Left ventricle myocardium inferior (tissue), 1 donor: ENCODE data around the gene ST8SIA6. TPM values are rescaled to one million over a fixed set of nuclear protein-coding genes. Genes with fewer than 3 reads are reported as not detected.

Experiments
- DNase-seq: peaks from one replicate; pipeline ENCODE4 v3.0.0-alpha.2; 2020
- H3K27ac ChIP-seq: fragments of 200-600 bp; replicated peaks from 2 replicates; pipeline ENCODE4 v1.8.0; 2021
- H3K27me3 ChIP-seq: fragments of 200-600 bp; 2 replicates; pipeline ENCODE4 v1.8.0; 2021; ENCODE audit warnings: low read depth
- H3K36me3 ChIP-seq: fragments of 200-600 bp; 2 replicates; pipeline ENCODE4 v1.8.0; 2021
- H3K4me1 ChIP-seq: fragments of 200-600 bp; 2 replicates; pipeline ENCODE4 v1.8.0; 2021
- H3K4me3 ChIP-seq: fragments of 200-600 bp; 2 replicates; pipeline ENCODE4 v1.8.0; 2021; ENCODE audit warnings: mild to moderate bottlenecking, moderate library complexity
- H3K9me3 ChIP-seq: fragments of 200-600 bp; replicated peaks from 2 replicates; pipeline ENCODE4 v1.8.0; 2021
- intact Hi-C: fragments of 100-400 bp; cut with micrococcal nuclease; formaldehyde crosslinking; loops from one replicate; pipeline ENCODE4 v1.11.0; 2022
- total RNA-seq: library from RNA; stranded (reverse); fragmentation: NEBNext Ultra II Directional; extraction: Animal tissue kit (Norgen Biotek cat#: 25700); gene quantifications from one replicate; pipeline ENCODE4 v1.2.1, GENCODE V29; 2021
- TF ChIP-seq, protein P1 (sequence below): fragments of 200-600 bp; IDR thresholded peaks from 2 replicates; pipeline ENCODE4 v1.8.0; 2021; ENCODE audit warnings: antibody characterized with exemption, mild to moderate bottlenecking, borderline replicate concordance
- donor health status: DM: no; HTN: yes; CAD: no; lungs with severe emphysema.

The ST8SIA6 gene
- total RNA-seq, 1 donor from 2014 or later, result 10.1 TPM

- peaks cover 17% of the 10 kb centered on the region for H3K4me1 ChIP-seq
- H3K36me3 ChIP-seq, result no peaks in the 10 kb centered on the region
- H3K27me3 ChIP-seq, result no peaks in the 10 kb centered on the region
- TF ChIP-seq, protein P1, sequence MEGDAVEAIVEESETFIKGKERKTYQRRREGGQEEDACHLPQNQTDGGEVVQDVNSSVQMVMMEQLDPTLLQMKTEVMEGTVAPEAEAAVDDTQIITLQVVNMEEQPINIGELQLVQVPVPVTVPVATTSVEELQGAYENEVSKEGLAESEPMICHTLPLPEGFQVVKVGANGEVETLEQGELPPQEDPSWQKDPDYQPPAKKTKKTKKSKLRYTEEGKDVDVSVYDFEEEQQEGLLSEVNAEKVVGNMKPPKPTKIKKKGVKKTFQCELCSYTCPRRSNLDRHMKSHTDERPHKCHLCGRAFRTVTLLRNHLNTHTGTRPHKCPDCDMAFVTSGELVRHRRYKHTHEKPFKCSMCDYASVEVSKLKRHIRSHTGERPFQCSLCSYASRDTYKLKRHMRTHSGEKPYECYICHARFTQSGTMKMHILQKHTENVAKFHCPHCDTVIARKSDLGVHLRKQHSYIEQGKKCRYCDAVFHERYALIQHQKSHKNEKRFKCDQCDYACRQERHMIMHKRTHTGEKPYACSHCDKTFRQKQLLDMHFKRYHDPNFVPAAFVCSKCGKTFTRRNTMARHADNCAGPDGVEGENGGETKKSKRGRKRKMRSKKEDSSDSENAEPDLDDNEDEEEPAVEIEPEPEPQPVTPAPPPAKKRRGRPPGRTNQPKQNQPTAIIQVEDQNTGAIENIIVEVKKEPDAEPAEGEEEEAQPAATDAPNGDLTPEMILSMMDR, result no peak
- no peaks in the 10 kb centered on the region for H3K9me3 ChIP-seq
- H3K4me3 ChIP-seq, result no peak overlapping the region
- intact Hi-C loops, result no loop called here
- H3K27ac ChIP-seq, result no peak overlapping the region
- DNase-seq, result no peak
These were observed 102.9 kb downstream of the ST8SIA6 start for GRCh38 chr10:17351506-17351905.

DNA sequence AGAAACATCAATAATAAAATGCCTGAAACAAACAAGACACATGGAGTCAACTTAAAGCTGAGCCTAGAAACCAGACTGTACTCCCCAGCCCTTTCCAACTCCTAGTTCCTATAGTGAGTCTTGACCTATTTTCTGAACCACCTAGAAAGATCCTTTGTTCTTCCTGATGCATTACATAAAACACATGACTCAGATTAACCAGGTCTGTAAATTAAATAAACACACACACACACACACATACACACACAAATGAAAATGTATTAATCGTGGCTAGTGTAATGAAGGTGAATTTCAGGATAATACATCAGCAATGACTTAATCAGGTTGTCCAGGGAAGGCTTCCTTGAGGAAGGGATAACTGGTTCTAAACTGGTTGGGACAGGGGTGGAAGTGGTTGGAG, 104.7 kb downstream of the ST8SIA6 start:
- TF ChIP-seq, protein P1, result no peak
- no peaks in the 10 kb centered on the region for H3K36me3 ChIP-seq
- H3K4me3 ChIP-seq, result no peak overlapping the region
- no peak for DNase-seq
- peaks cover 17% of the 10 kb centered on the region for H3K4me1 ChIP-seq
- H3K27me3 ChIP-seq, result no peaks in the 10 kb centered on the region
- H3K9me3 ChIP-seq, result no peaks in the 10 kb centered on the region
- intact Hi-C loops, result no loop called here
- peak overlapping the region; percentile 77 for H3K27ac ChIP-seq

DNA sequence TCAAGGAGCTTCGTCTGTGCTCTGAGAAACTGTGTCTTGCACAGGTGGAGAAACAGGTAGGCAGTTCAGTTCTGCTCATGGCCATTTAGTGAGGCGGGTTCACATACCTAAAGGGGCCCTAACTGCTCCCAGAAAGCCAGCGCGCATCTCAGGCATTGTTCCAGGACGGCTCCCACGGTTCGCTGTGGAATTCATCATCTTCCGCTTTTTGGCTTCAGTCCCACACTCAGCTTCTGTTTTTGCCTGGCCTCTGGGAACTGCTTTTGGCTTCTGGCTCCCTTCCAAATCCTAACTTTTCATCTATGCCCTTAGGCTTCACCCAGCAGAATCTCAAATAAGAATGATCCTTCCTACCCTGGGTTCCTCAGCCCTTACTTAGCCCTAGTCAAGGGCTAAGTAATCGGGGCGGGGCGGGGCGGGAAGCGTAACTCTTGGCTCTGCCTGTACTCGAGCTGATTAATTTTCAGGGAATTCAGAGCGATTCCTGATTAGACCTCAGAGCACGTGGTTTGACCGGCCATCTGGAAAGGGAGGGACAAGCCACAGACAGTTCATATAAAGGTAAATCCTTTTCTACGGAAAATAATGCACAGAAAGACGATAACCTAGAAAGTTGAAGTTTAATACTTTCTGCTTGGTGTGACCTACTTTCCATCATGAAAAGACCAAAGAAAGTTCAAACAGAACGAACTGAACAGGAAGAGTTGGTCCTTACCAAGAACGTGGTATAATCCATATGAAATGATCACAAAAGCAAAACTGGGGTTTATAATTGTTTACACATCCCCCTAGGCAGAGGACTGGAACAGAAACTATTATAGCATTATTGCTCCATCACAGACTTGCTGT, 105.7 kb downstream of the ST8SIA6 start:
- peak; percentile 73 for DNase-seq
- peaks cover 17% of the 10 kb centered on the region for H3K4me1 ChIP-seq
- peak overlapping the region; percentile 49 for H3K4me3 ChIP-seq
- peak overlapping the region; percentile 77 for H3K27ac ChIP-seq
- TF ChIP-seq, protein P1, result no peak
- no peaks in the 10 kb centered on the region for H3K27me3 ChIP-seq
- intact Hi-C loops, result no loop called here
- H3K36me3 ChIP-seq, result no peaks in the 10 kb centered on the region
- no peaks in the 10 kb centered on the region for H3K9me3 ChIP-seq

DNA sequence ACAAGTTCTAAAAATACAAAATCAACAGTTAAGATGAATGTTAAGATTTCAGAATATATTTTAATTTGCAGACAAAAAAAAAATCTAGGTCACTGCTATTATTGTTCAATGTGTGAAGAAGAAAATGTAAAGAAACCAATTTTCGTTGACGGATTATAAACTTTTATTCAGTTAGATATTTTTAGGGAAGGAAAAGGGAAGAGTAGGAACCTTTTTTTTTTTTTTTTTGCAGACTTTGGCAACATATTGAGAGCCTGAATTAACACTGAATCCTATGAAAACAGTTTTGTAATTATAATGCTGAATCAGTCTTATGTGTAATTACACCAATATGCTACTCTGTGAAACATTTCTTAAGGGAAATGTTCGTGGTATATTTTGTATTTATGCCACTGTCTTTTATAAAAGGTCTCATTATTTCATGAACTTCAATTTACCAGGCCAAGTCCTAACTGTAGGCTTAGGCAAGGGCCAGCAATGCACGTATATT, 106.3 kb downstream of the ST8SIA6 start:
- DNase-seq, result no peak
- no peaks in the 10 kb centered on the region for H3K9me3 ChIP-seq
- H3K4me3 ChIP-seq, result peak overlapping the region; percentile 49
- H3K27ac ChIP-seq, result peak overlapping the region; percentile 77
- no peaks in the 10 kb centered on the region for H3K36me3 ChIP-seq
- intact Hi-C loops, result no loop called here
- H3K27me3 ChIP-seq, result no peaks in the 10 kb centered on the region
- TF ChIP-seq, protein P1, result no peak
- peaks cover 17% of the 10 kb centered on the region for H3K4me1 ChIP-seq

- Histone ChIP-seq H3K9me3 (peaks cover 15% of the 10 kb centered on the region), H3K27ac (no peak overlapping the region), H3K27me3 (no peaks in the 10 kb centered on the region), H3K4me1 (peaks cover 10% of the 10 kb centered on the region), H3K4me3 (no peak overlapping the region), H3K36me3 (no peaks in the 10 kb centered on the region)
- intact Hi-C loops, result no loop called here
- TF ChIP-seq, protein P1, result no peak
- DNase-seq, result no peak
These were observed 110.2 kb downstream of the ST8SIA6 start for GRCh38 chr10:17344206-17344605.
